HCT116 (cell line): Measurements from ENCODE around the gene BICD1.

ENCODE experiments used
- EZH2 ChIP-seq: fragments of 200-600 bp; sonication (generic); IDR thresholded peaks from 2 replicates; pipeline ENCODE4 v1.6.1; 2017; ENCODE audit warnings: antibody characterized with exemption, mixed run types
- POLR2A ChIP-seq: IDR thresholded peaks from 2 replicates; pipeline ENCODE4 v1.7.0; 2011; ENCODE audit warnings: borderline replicate concordance; ENCODE audit not compliant: insufficient read depth, insufficient read length; ENCODE audit errors: extremely low read depth
- RAD21 ChIP-seq: IDR thresholded peaks from 2 replicates; pipeline ENCODE4 v1.6.1; 2012; ENCODE audit warnings: low read depth, mild to moderate bottlenecking

DNA sequence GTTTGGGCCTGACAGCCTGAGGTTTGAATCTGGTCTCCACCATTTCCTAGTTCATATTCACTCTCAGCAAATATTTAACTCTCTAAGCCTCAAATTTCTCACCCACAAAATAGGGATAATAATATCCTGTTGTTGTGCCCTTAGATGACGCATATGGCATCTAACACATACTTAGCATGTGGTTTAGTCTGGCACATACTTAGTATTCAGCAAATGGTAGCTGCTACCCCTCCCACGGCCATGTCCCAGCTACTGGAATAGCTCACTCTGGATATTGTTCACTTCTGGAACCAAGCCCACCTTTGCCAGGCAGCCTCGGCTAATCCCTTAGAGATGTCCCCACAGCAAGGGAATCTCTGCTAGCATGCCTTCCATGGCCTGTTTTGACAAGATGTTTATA is 53.3 kb downstream of the BICD1 start:
- TF ChIP-seq EZH2, result no peak
- TF ChIP-seq POLR2A, result no peak
- TF ChIP-seq RAD21, result no peak
